Spleen (tissue), 11 donors: ENCODE results near the gene ADAMTS17. TPM values are rescaled to one million over a fixed set of nuclear protein-coding genes. Genes with fewer than 3 reads are reported as not detected.

Experiments used
- DNase-seq: peaks from one replicate; pipeline ENCODE4 v3.0.0-alpha.2; 2020
- H3K27ac ChIP-seq, 8 donors: fragments of 200-600 bp; sonication (generic) in 7 of 8; 1 replicate in 4 of 8; 2 replicates in 4 of 8; pipeline versions ENCODE4 v1.5.0 to v1.8.0; 2016 to 2021; ENCODE audit warnings: inconsistent platforms in 4 of 8, mild to moderate bottlenecking in 4 of 8, moderate library complexity in 1 of 8
- H3K27me3 ChIP-seq, 7 donors: fragments of 200-600 bp; sonication (generic) in 6 of 7; replicated peaks in 1 of 7; 1 replicate in 4 of 7; 2 replicates in 3 of 7; pipeline versions ENCODE4 v1.5.0 to v1.8.0; 2016 to 2021; ENCODE audit warnings: inconsistent platforms in 3 of 7, mild to moderate bottlenecking in 1 of 7
- H3K36me3 ChIP-seq, 6 donors: fragments of 200-600 bp; sonication (generic) in 5 of 6; 1 replicate in 4 of 6; 2 replicates in 2 of 6; pipeline versions ENCODE4 v1.5.0 to v1.8.0; 2016 to 2021; ENCODE audit warnings: inconsistent platforms in 2 of 6
- H3K4me1 ChIP-seq, 6 donors: fragments of 200-600 bp; sonication (generic) in 5 of 6; 1 replicate in 3 of 6; 2 replicates in 3 of 6; pipeline versions ENCODE4 v1.5.0 to v1.8.0; 2016 to 2021; ENCODE audit warnings: inconsistent platforms in 3 of 6
- H3K4me3 ChIP-seq, 8 donors: fragments of 200-600 bp; sonication (generic) in 7 of 8; 1 replicate in 4 of 8; 2 replicates in 4 of 8; pipeline versions ENCODE4 v1.5.0 to v1.8.0; 2016 to 2021; ENCODE audit warnings: inconsistent platforms in 4 of 8, mild to moderate bottlenecking in 4 of 8, moderate library complexity in 2 of 8
- H3K9me3 ChIP-seq, 8 donors: fragments of 200-600 bp; sonication (generic) in 7 of 8; 1 replicate in 4 of 8; 2 replicates in 4 of 8; pipeline versions ENCODE4 v1.5.0 to v1.8.0; 2016 to 2021; ENCODE audit warnings: inconsistent platforms in 4 of 8
- CTCF ChIP-seq, 11 experiments: fragments of 200-600 bp in 7 of 11; fragments of 450-650 bp in 4 of 11; sonication (generic) in 4 of 11; IDR thresholded peaks in 8 of 11; conservative IDR thresholded peaks in 3 of 11; 1 replicate in 7 of 11; 2 replicates in 4 of 11; pipeline versions ENCODE4 v1.4.0 to v1.8.0; 2016 to 2021; ENCODE audit warnings: antibody characterized with exemption in 11 of 11, inconsistent platforms in 4 of 11, mild to moderate bottlenecking in 1 of 11
- POLR2A ChIP-seq, 3 donors: fragments of 450-650 bp; IDR thresholded peaks; one replicate each; pipeline ENCODE4 v1.5.1; 2017; ENCODE audit warnings: antibody characterized with exemption in 3 of 3, mild to moderate bottlenecking in 1 of 3
- POLR2AphosphoS5 ChIP-seq, 3 donors: sonication (generic); formaldehyde crosslinking; IDR thresholded peaks; one replicate each; pipeline ENCODE4 v1.5.1; 2017; ENCODE audit warnings: antibody characterized with exemption in 3 of 3
- WGBS, 5 donors: extraction: QIAGEN DNeasy Blood & Tissue Kit in 3 of 5; methylation state at CpG; one replicate each; pipeline versions ENCODE4 v1.1.5 to v1.1.7; 2013 to 2018; 5-methylcytosine and 5-hydroxymethylcytosine counted together
- intact Hi-C: fragments of 100-400 bp; cut with DNase I; formaldehyde crosslinking; loops from one replicate; pipeline ENCODE4 v1.15.0; 2023; ENCODE audit warnings: low total_unique reads
- polyA plus RNA-seq, 3 donors: library from polyadenylated mRNA; stranded (reverse); fragments of 200-250 nt; gene quantifications; one replicate each; pipeline ENCODE4 v1.2.1, GENCODE V29; 2013
- total RNA-seq, 7 donors: library from RNA; depleted of rRNA in 3 of 7; stranded (reverse); fragments of >200 nt in 3 of 7; fragmentation: NEBNext Ultra II Directional in 4 of 7; extraction: Animal tissue kit (Norgen Biotek cat#: 25700) in 4 of 7; gene quantifications; one replicate each; pipeline versions ENCODE4 v1.1.0 to v1.2.1, GENCODE V29; 2016 to 2021
- donor health status: healthy with polysubstance abuse.
- donor health status: DM: no; HTN: no; CAD: no; lungs with moderate emphysema.
- donor health status: DM: no; HTN: no; CAD: no.
- donor health status: Bipolar disorder and iron deficiency.
- donor health status: healthy.
- donor health status: DM: no; HTN: no; CAD: no.
- donor health status: DM: yes; HTN: yes; CAD: no.

The ADAMTS17 gene
- total and polyA plus RNA-seq, 10 donors = 0.21 to 13.2 (median 5.8) TPM

DNA sequence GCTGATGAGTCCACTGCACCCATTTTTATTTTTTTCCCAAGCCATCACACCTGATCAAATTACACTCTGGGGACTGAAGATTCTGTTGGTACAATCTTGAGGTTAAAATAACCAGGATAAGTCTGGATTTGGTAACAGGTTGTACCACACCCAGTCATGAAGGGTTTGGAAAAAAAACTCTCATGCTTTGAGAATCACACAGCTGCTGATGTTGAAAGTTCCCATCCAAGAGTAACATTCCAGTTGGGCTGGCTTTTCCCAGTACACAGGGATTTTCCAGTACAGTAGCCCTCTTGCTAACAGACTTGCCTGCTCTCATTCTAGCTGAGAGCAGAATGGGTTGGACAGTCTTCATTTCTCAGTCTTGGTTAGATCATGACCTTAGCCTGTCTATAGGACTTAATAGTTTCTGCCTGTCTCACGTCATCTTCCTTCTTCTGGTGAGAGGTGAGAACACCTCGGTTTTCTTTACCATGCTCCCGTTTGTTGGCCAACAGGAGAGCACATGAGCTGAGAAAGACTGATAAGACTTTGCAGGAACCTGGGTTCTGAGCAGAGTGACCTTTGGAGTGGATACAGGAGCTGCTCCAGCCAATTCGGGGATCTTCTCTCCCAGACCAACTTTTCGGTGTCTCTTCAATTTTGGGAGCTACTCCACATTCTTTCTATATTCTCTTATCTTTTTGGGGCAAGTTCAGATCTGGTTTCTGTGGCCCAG is 308.5 kb downstream of the ADAMTS17 start:
- H3K4me3 ChIP-seq = no peak overlapping the region
- DNase-seq = no peak
- H3K27me3 ChIP-seq = peaks cover 0 to 5% (median 0%) of the 10 kb centered on the region in 7 donors
- H3K9me3 ChIP-seq = peaks cover 0 to 15% (median 4%) of the 10 kb centered on the region in 8 donors
- no peaks in the 10 kb centered on the region for H3K36me3 ChIP-seq
- H3K4me1 ChIP-seq = no peaks in the 10 kb centered on the region
- intact Hi-C loops = no loop called here
- 76 to 88% (median 83%) methylated on average over 5 of the region's 5 CpGs for WGBS, 5 donors
- H3K27ac ChIP-seq = no peak overlapping the region
- TF ChIP-seq CTCF (IDR thresholded peaks at IDR 0.05 in 8 of 11, conservative IDR thresholded peaks at IDR 0.05 in 3 of 11) (no peak), POLR2A (IDR thresholded peaks at IDR 0.05) (no peak), POLR2AphosphoS5 (IDR thresholded peaks at IDR 0.05) (no peak)

DNA sequence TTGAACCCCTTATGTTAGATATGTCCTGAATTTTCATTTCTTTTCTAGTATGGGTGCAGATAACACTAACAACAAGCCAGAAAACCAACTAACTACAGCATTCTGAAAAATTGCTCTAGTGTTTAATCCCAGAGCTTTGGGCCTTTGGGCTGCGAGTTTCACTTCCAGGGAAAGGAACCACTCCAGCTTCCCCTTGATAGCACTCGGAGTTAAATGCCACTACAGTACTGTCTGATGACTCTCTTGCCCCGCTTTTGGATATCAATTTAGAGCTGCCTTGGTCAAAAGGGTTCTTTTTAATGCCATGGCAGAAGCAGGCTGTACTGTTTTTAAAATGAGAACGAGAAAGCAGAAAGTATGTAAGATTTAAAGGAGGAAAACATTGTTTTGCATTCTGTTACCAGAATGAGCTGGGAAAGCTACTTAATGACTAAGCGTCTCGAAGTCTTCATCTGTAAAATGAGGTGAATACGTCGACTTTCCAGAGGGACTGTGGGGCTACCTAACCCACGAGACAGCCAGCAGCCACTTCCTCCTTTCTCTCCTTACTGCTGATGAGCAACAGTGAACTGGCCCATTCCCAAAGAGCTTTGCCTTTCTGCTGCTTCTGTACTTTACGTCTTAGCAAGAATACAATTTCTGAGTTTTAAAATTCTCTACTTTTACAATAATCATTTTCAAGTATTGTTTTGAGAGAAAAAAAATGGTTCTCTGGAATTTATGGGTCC is 309.3 kb downstream of the ADAMTS17 start:
- Histone ChIP-seq H3K4me3 (no peak overlapping the region), H3K27ac (no peak overlapping the region)
- WGBS, 5 donors = 64 to 77% (median 71%) methylated on average over 10 of the region's 10 CpGs

GRCh38 chr15:100031665-100032357 is 310.0 kb downstream of the ADAMTS17 start:
- intact Hi-C loops = no loop called here
- 87 to 90% (median 89%) methylated on average over 10 of the region's 10 CpGs for WGBS, 5 donors
- H3K27ac ChIP-seq = no peak overlapping the region

More for the DNA sequence above, 309.3 kb downstream of the ADAMTS17 start:
- DNase-seq = no peak
- H3K9me3 ChIP-seq = peaks cover 0 to 22% (median 12%) of the 10 kb centered on the region in 8 donors
- H3K27me3 ChIP-seq = peaks cover 0 to 5% (median 0%) of the 10 kb centered on the region in 7 donors
- H3K36me3 ChIP-seq = no peaks in the 10 kb centered on the region
- no peaks in the 10 kb centered on the region for H3K4me1 ChIP-seq
- intact Hi-C loops = no loop called here
- TF ChIP-seq CTCF (IDR thresholded peaks at IDR 0.05 in 8 of 11, conservative IDR thresholded peaks at IDR 0.05 in 3 of 11) (no peak), POLR2A (IDR thresholded peaks at IDR 0.05) (no peak), POLR2AphosphoS5 (IDR thresholded peaks at IDR 0.05) (no peak)

More at GRCh38 chr15:100031665-100032357, 310.0 kb downstream of the ADAMTS17 start:
- Histone ChIP-seq H3K4me3 (no peak overlapping the region), H3K4me1 (no peaks in the 10 kb centered on the region), H3K27me3 (peaks cover 0 to 5% (median 0%) of the 10 kb centered on the region in 7 donors), H3K36me3 (no peaks in the 10 kb centered on the region), H3K9me3 (peaks cover 0 to 30% (median 19%) of the 10 kb centered on the region in 8 donors)
- DNase-seq = no peak
- TF ChIP-seq POLR2A (IDR thresholded peaks at IDR 0.05) (no peak), POLR2AphosphoS5 (IDR thresholded peaks at IDR 0.05) (no peak), CTCF (IDR thresholded peaks at IDR 0.05 in 8 of 11, conservative IDR thresholded peaks at IDR 0.05 in 3 of 11) (no peak)
